Measurements from ENCODE around the gene FAM107B. TPM values are rescaled to one million over a fixed set of nuclear protein-coding genes. Genes with fewer than 3 reads are reported as not detected.

Gene FAM107B
- total and polyA plus RNA-seq, 10 of the 15 experiments (the other 5 are each of a cell fraction or from before 2014, with no cell fraction given): 22.9 to 162 (median 86.6) TPM

GRCh38 chr10:14736600-14737081 is 38.1 kb downstream of the FAM107B start (continued):
- TF ChIP-seq IKZF1 (conservative IDR thresholded peaks at IDR 0.05) (0 out of 2 replicates have a peak, but pooled peaks have one; percentile 29), EED (IDR thresholded peaks at IDR 0.05; ENCODE audit: low read depth) (peak; percentile 62), MAX (IDR thresholded peaks at IDR 0.05; ENCODE audit: low read depth, low read length) (no peak), MEF2B (IDR thresholded peaks at IDR 0.05; ENCODE audit: partially characterized antibody, poor library complexity, severe bottlenecking) (peak; percentile 62), POLR2A (IDR thresholded peaks at IDR 0.05; ENCODE audit: low read depth, low read length) (no peak), TBL1XR1 (IDR thresholded peaks at IDR 0.05; ENCODE audit: low read depth, low read length) (no peak), MEF2A (IDR thresholded peaks at IDR 0.05; ENCODE audit: insufficient read depth, low read depth, low read length) (peak; percentile 80), CBX3 (IDR thresholded peaks at IDR 0.05; ENCODE audit: borderline replicate concordance, low read depth) (no peak), FOXK2 (IDR thresholded peaks at IDR 0.05) (no peak), HCFC1 (IDR thresholded peaks at IDR 0.05; ENCODE audit: low read length) (no peak), CBFB (IDR thresholded peaks at IDR 0.05; ENCODE audit: low read depth) (peak; percentile 64), RUNX3 (IDR thresholded peaks at IDR 0.05; ENCODE audit: low read length) (peak; percentile 90), ATF3 (IDR thresholded peaks at IDR 0.05; ENCODE audit: borderline replicate concordance, extremely low read depth, low read depth, low read length) (no peak), RAD21 (IDR thresholded peaks at IDR 0.05; ENCODE audit: insufficient read depth, low read depth, low read length) (peak; percentile 23; the same call in 1 of the 2 replicates), SPI1 (IDR thresholded peaks at IDR 0.05; ENCODE audit: borderline replicate concordance, insufficient read depth, low read depth, low read length) (no peak), YBX1 (IDR thresholded peaks at IDR 0.05) (no peak), NFIC (IDR thresholded peaks at IDR 0.05; ENCODE audit: low read depth, low read length) (peak; percentile 57), ZNF217 (IDR thresholded peaks at IDR 0.05) (no peak)

All from GM12878 (cell line).